Activated CD8-positive, alpha-beta T cell treated with anti-CD3 and anti-CD28 coated beads for 36 hours (primary cell): ENCODE data around the gene ZNF33A. TPM values are rescaled to one million over a fixed set of nuclear protein-coding genes. Genes with fewer than 3 reads are reported as not detected.
"Not testable (repeated sequence)": the region's sequence is repeated elsewhere in the genome, so short reads cannot be mapped to it uniquely, and the experiment has no call there.

ENCODE experiments used
- ATAC-seq: fragments of 200-7000 bp; cut with Tn5 transposase; one replicate; pipeline ENCODE4 v1.10.0; 2021; ENCODE audit warnings: mild to moderate bottlenecking, moderate library complexity
- CTCF ChIA-PET: fragments of 350-600 bp; sonication (Branson Sonifier 250); formaldehyde crosslinking; loops from one replicate; lab custom pipeline; 2021; ENCODE audit warnings: antibody characterized with exemption; lab: Charles Lee
- POLR2A ChIA-PET: fragments of 350-600 bp; sonication (Branson Sonifier 250); formaldehyde crosslinking; loops from one replicate; lab custom pipeline; 2021; ENCODE audit warnings: antibody characterized with exemption; lab: Charles Lee
- DNase-seq: peaks from one replicate; pipeline ENCODE4 v3.0.0-alpha.2; 2020
- H3K27ac Mint-ChIP-seq: one replicate; pipeline ENCODE4 v1.8.0; 2021; ENCODE audit warnings: mild to moderate bottlenecking, mixed read lengths
- H3K27me3 Mint-ChIP-seq: one replicate; pipeline ENCODE4 v1.8.0; 2021; ENCODE audit warnings: mixed read lengths
- H3K36me3 Mint-ChIP-seq: one replicate; pipeline ENCODE4 v1.8.0; 2021; ENCODE audit warnings: low read depth, mixed read lengths
- H3K4me1 Mint-ChIP-seq: one replicate; pipeline ENCODE4 v1.8.0; 2021; ENCODE audit warnings: low read depth, mixed read lengths
- H3K4me3 Mint-ChIP-seq: one replicate; pipeline ENCODE4 v1.8.0; 2021; ENCODE audit warnings: mild to moderate bottlenecking, moderate library complexity, mixed read lengths
- H3K9me3 Mint-ChIP-seq: one replicate; pipeline ENCODE4 v1.8.0; 2021; ENCODE audit warnings: mixed read lengths
- intact Hi-C: fragments of 100-400 bp; cut with micrococcal nuclease; formaldehyde crosslinking; loops from one replicate; pipeline ENCODE4 v1.10.0; 2022
- total RNA-seq, 2 experiments: library from RNA; stranded (reverse); gene quantifications; one replicate each; pipeline ENCODE4 v1.2.3, GENCODE V29; 2021
- TF ChIP-seq, protein P1 (sequence below): fragments of 200-600 bp; IDR thresholded peaks from one replicate; pipeline ENCODE4 v1.8.0; 2022; ENCODE audit warnings: antibody characterized with exemption, mild to moderate bottlenecking

Gene ZNF33A
- total RNA-seq, 2 experiments from 2014 or later: 21.2 to 27.1 TPM

DNA sequence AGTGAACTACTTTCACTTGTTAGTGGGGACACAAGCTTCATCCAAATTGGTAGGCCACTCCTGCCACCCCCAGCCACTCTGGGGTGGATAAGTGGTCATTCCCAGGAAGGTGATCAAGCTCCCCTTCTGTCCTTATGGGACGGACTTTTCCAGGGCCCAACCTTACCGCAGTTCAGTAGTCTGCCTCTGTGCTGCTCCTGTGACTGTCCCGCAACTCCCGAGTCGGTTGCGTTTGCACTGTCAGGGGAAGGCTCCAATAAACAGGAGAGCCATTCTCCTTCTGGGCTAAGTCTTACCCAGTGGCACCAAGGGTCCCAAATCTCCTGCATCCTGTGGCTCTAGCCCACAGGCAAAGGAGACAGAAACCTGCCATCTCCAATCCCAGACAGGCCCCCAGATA is 7.4 kb upstream of the ZNF33A start:
- ChIA-PET CTCF (interaction anchor here (1.3 kb wide), 1 partner anchor 28 kb away, joined by 3 read pairs; no protein-coding TSS in a partner anchor), POLR2A (interaction anchor here (1.5 kb wide), 1 partner anchor 15 kb away, joined by 4 read pairs; no protein-coding TSS in a partner anchor)
- no peaks in the 10 kb centered on the region for H3K4me1 Mint-ChIP-seq
- DNase-seq: no peak
- intact Hi-C loops: no loop called here
- no peaks in the 10 kb centered on the region for H3K27me3 Mint-ChIP-seq
- H3K27ac Mint-ChIP-seq: no peak overlapping the region
- no peaks in the 10 kb centered on the region for H3K36me3 Mint-ChIP-seq
- no peak for ATAC-seq
- TF ChIP-seq, protein P1, sequence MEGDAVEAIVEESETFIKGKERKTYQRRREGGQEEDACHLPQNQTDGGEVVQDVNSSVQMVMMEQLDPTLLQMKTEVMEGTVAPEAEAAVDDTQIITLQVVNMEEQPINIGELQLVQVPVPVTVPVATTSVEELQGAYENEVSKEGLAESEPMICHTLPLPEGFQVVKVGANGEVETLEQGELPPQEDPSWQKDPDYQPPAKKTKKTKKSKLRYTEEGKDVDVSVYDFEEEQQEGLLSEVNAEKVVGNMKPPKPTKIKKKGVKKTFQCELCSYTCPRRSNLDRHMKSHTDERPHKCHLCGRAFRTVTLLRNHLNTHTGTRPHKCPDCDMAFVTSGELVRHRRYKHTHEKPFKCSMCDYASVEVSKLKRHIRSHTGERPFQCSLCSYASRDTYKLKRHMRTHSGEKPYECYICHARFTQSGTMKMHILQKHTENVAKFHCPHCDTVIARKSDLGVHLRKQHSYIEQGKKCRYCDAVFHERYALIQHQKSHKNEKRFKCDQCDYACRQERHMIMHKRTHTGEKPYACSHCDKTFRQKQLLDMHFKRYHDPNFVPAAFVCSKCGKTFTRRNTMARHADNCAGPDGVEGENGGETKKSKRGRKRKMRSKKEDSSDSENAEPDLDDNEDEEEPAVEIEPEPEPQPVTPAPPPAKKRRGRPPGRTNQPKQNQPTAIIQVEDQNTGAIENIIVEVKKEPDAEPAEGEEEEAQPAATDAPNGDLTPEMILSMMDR: no peak
- H3K4me3 Mint-ChIP-seq: no peak overlapping the region
- peaks cover 4% of the 10 kb centered on the region for H3K9me3 Mint-ChIP-seq

DNA sequence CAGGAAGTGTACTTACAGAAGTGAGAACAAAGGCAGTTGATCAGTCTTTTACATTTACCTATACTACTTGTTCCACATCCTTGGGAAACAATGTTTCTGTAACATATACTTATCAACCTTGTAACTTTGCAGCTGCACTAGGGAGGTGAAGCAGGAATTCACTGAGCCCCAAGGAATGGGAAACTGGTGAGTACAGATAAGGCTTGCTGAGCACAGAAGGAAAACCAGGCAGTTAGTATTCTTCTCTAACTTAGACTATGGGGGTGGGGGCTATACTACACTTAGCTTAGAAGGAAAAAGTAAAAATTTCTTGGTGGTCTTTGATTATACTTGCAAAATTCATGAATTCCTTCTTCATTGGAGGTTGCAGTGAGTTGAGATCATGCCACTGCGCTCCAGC is 6.9 kb upstream of the ZNF33A start:
- Mint-ChIP-seq H3K27me3 (no peaks in the 10 kb centered on the region), H3K36me3 (no peaks in the 10 kb centered on the region), H3K27ac (no peak overlapping the region), H3K4me3 (no peak overlapping the region), H3K9me3 (peaks cover 4% of the 10 kb centered on the region), H3K4me1 (no peaks in the 10 kb centered on the region)
- intact Hi-C loops: no loop called here
- ATAC-seq (no peak), DNase-seq (no peak)
- TF ChIP-seq, protein P1: no peak
- ChIA-PET CTCF (interaction anchor here (1.3 kb wide), 1 partner anchor 28 kb away, joined by 3 read pairs; no protein-coding TSS in a partner anchor), POLR2A (no interaction called here)

DNA sequence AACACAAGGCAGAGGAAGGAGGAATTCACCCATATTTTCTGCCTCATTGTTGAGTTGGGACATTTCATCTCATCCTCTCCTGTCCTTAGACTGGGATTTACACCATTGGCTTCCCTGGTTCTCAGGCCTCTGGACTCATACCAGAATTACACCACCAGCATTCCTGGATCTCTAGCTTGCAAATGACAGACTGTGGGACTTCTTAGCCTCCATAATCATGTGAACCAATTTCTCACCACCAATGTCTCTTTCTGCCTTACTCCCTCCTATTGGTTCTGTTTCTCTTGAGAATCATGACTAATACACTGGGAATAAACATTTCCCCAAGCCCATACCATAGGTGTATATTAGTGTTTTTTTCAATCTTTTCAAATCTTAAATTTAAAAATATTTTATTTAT is 2.9 kb upstream of the ZNF33A start:
- no peaks in the 10 kb centered on the region for H3K27me3 Mint-ChIP-seq
- no peak overlapping the region for H3K4me3 Mint-ChIP-seq
- H3K9me3 Mint-ChIP-seq: no peaks in the 10 kb centered on the region
- peaks cover 14% of the 10 kb centered on the region for H3K4me1 Mint-ChIP-seq
- ATAC-seq: no peak
- no peak for DNase-seq
- ChIA-PET POLR2A (no interaction called here), CTCF (no interaction called here)
- TF ChIP-seq, protein P1: no peak
- peaks cover 7% of the 10 kb centered on the region for H3K36me3 Mint-ChIP-seq
- no peak overlapping the region for H3K27ac Mint-ChIP-seq
- intact Hi-C loops: no loop called here

DNA sequence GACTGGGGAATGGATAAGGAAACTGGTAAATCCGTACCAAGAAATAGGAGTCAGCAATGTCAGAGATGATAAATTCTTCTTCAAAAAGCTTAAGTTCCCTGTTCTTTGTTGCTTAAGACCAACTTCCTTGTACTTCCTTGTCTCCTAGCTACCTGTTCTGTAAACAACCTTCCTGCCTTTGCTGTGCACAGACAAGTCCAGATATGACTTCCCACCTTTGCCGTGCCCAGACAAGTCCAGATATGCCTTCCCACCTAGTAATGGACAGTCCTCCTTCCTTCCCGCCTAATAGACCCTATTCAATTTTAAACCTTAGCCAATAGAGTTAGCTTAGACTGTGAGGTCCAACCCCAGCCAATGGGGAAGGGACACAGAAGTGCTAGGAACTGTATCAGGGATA is 2.5 kb upstream of the ZNF33A start:
- no peaks in the 10 kb centered on the region for H3K9me3 Mint-ChIP-seq
- H3K36me3 Mint-ChIP-seq: peaks cover 10% of the 10 kb centered on the region
- intact Hi-C loops: no loop called here
- POLR2A ChIA-PET: no interaction called here
- no peak overlapping the region for H3K4me3 Mint-ChIP-seq
- TF ChIP-seq, protein P1: no peak
- CTCF ChIA-PET: no interaction called here
- no peaks in the 10 kb centered on the region for H3K27me3 Mint-ChIP-seq
- no peak overlapping the region for H3K27ac Mint-ChIP-seq
- DNase-seq (no peak), ATAC-seq (no peak)
- peaks cover 16% of the 10 kb centered on the region for H3K4me1 Mint-ChIP-seq

DNA sequence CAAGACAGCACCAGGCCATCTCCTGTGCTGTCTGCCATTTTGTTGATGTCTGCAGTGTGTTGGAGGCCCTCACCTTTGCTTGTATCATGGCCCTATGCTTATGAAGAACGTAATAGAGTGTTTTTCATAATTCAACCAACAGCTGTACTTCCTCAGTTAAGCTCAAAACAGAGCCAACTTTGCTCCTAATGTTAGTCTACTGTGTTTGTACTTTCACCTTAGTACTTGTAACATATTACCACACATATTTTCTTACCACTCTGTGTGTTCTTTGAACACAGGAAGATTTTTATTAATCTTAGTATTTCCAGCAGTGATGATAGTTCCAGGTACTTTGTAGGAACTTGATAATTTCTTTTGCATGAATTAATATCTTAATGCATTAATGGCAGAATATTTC is 5.9 kb downstream of the ZNF33A start:
- Mint-ChIP-seq H3K9me3 (peaks cover 9% of the 10 kb centered on the region), H3K27me3 (no peaks in the 10 kb centered on the region), H3K36me3 (peaks cover 69% of the 10 kb centered on the region), H3K4me1 (peaks cover 32% of the 10 kb centered on the region), H3K27ac (no peak overlapping the region), H3K4me3 (no peak overlapping the region)
- intact Hi-C loops: no loop called here
- DNase-seq: no peak
- ATAC-seq: no peak
- ChIA-PET CTCF (no interaction called here), POLR2A (no interaction called here)
- TF ChIP-seq, protein P1: no peak

DNA sequence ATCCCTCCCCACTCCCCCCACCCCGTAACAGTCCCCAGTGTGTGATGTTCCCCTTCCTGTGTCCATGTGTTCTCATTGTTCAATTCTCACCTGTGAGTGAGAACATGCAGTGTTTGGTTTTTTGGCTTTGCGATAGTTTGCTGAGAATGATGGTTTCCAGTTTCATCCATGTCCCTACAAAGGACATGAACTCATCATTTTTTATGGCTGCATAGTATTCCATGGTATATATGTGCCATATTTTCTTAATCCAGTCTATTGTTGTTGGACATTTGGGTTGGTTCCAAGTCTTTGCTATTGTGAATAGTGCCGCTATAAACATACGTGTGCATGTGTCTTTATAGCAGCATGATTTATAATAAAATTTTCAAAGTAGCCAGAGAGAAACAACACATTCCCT is 8.6 kb downstream of the ZNF33A start:
- H3K4me3 Mint-ChIP-seq, CTCF ChIA-PET, POLR2A ChIA-PET, H3K9me3 Mint-ChIP-seq, H3K27me3 Mint-ChIP-seq, H3K27ac Mint-ChIP-seq, ATAC-seq, intact Hi-C loops, DNase-seq: not testable (repeated sequence)
- Mint-ChIP-seq H3K36me3 (peaks cover 75% of the 10 kb centered on the region), H3K4me1 (peaks cover 21% of the 10 kb centered on the region)
